Smooth muscle cell (in vitro differentiated cells): ENCODE measurements around the gene CPVL. TPM values are rescaled to one million over a fixed set of nuclear protein-coding genes. Genes with fewer than 3 reads are reported as not detected.

Experiments
- DNase-seq: peaks from one replicate; lab custom pipeline; 2025; ENCODE audit not compliant: unreplicated experiment; lab: John Stamatoyannopoulos, UW
- H2AFZ ChIP-seq: fragments of 200-600 bp; sonication (generic); 2 replicates; pipeline ENCODE4 v1.6.0; 2016; ENCODE audit warnings: antibody characterized with exemption, low read depth, mild to moderate bottlenecking
- H3F3A ChIP-seq: fragments of 200-600 bp; sonication (generic); 2 replicates; pipeline ENCODE4 v1.6.0; 2017; ENCODE audit warnings: antibody characterized with exemption, low read depth
- H3K27ac ChIP-seq: fragments of 200-600 bp; sonication (generic); 2 replicates; pipeline ENCODE4 v1.5.1; 2016; ENCODE audit warnings: low read depth, mild to moderate bottlenecking
- H3K27me3 ChIP-seq: fragments of 200-600 bp; sonication (generic); 2 replicates; pipeline ENCODE4 v1.6.1; 2016; ENCODE audit warnings: low read depth, mild to moderate bottlenecking
- H3K36me3 ChIP-seq: fragments of 200-600 bp; sonication (generic); 2 replicates; pipeline ENCODE4 v1.5.1; 2016; ENCODE audit warnings: low read depth
- H3K4me1 ChIP-seq: fragments of 200-600 bp; sonication (generic); 2 replicates; pipeline ENCODE4 v1.5.1; 2016; ENCODE audit warnings: low read depth
- H3K4me2 ChIP-seq: fragments of 200-600 bp; sonication (generic); 2 replicates; pipeline ENCODE4 v1.6.0; 2016; ENCODE audit warnings: mild to moderate bottlenecking
- H3K4me3 ChIP-seq: fragments of 200-600 bp; sonication (generic); 2 replicates; pipeline ENCODE4 v1.5.1; 2016; ENCODE audit warnings: mild to moderate bottlenecking
- H3K79me2 ChIP-seq: fragments of 200-600 bp; sonication (generic); 2 replicates; pipeline ENCODE4 v1.6.0; 2016; ENCODE audit warnings: low read depth, mild to moderate bottlenecking
- H3K9ac ChIP-seq: fragments of 200-600 bp; sonication (generic); 2 replicates; pipeline ENCODE4 v1.6.0; 2016; ENCODE audit warnings: low read depth
- H3K9me3 ChIP-seq: fragments of 200-600 bp; sonication (generic); replicated peaks from 2 replicates; pipeline ENCODE4 v1.5.1; 2016; ENCODE audit warnings: low read depth
- H4K20me1 ChIP-seq: fragments of 200-600 bp; sonication (generic); 2 replicates; pipeline ENCODE4 v1.6.0; 2016; ENCODE audit warnings: low read depth
- CTCF ChIP-seq: fragments of 200-600 bp; sonication (generic); IDR thresholded peaks from 2 replicates; pipeline ENCODE4 v1.5.1; 2017; ENCODE audit warnings: borderline replicate concordance, mild to moderate bottlenecking, antibody characterized with exemption; ENCODE audit not compliant: insufficient read depth, poor library complexity, severe bottlenecking
- WGBS: methylation state at CpG from one replicate; pipeline ENCODE4 v1.1.7; 2016; ENCODE audit warnings: low lambda C conversion rate; 5-methylcytosine and 5-hydroxymethylcytosine counted together
- polyA plus RNA-seq: library from polyadenylated mRNA; unstranded; fragments of >200 nt; fragmentation: Nextera tagmentation; extraction: Ambion mirVana; gene quantifications from 2 replicates; pipeline ENCODE4 v1.2.1, GENCODE V29; 2016
- total RNA-seq: library from RNA; depleted of rRNA; stranded (reverse); fragments of >200 nt; gene quantifications from 2 replicates; pipeline ENCODE4 v1.2.3, GENCODE V29; 2014

CPVL gene
- total and polyA plus RNA-seq, 2 experiments from 2014 or later, result 7.2 to 29.8 TPM

- Histone ChIP-seq H3K4me1 (peaks cover 46% of the 10 kb centered on the region), H3K27me3 (no peaks in the 10 kb centered on the region), H3K79me2 (no peaks in the 10 kb centered on the region), H3K4me3 (no peak overlapping the region), H3K27ac (peak overlapping the region; percentile 89), H3K4me2 (peak overlapping the region; percentile 8), H2AFZ (no peak overlapping the region), H3F3A (peaks cover 36% of the 10 kb centered on the region), H3K9ac (no peak overlapping the region), H3K9me3 (no peaks in the 10 kb centered on the region), H3K36me3 (no peaks in the 10 kb centered on the region), H4K20me1 (no peaks in the 10 kb centered on the region)
- DNase-seq, result no peak
- TF ChIP-seq CTCF, result no peak
These were observed 162.1 kb downstream of the CPVL start for GRCh38 chr7:28984217-28984616.

GRCh38 chr7:28983396-28984190 is 162.7 kb downstream of the CPVL start:
- no peak for TF ChIP-seq CTCF
- 82% methylated on average over 4 of the region's 4 CpGs for WGBS
- Histone ChIP-seq H3K36me3 (no peaks in the 10 kb centered on the region), H3F3A (peaks cover 41% of the 10 kb centered on the region), H3K9me3 (no peaks in the 10 kb centered on the region), H4K20me1 (no peaks in the 10 kb centered on the region), H3K4me3 (no peak overlapping the region), H3K27me3 (no peaks in the 10 kb centered on the region), H3K79me2 (no peaks in the 10 kb centered on the region), H2AFZ (no peak overlapping the region), H3K27ac (peak overlapping the region; percentile 89), H3K4me2 (no peak overlapping the region), H3K4me1 (peaks cover 46% of the 10 kb centered on the region), H3K9ac (no peak overlapping the region)
- DNase-seq, result no peak

GRCh38 chr7:28981161-28981465 is 165.2 kb downstream of the CPVL start:
- no peaks in the 10 kb centered on the region for H3K79me2 ChIP-seq
- peak overlapping the region; percentile 79 for H3K4me2 ChIP-seq
- no peaks in the 10 kb centered on the region for H3K27me3 ChIP-seq
- no peak overlapping the region for H3K4me3 ChIP-seq
- H4K20me1 ChIP-seq, result no peaks in the 10 kb centered on the region
- H3F3A ChIP-seq, result peaks cover 32% of the 10 kb centered on the region
- peak overlapping the region; percentile 35 for H2AFZ ChIP-seq
- 19% methylated on average over 4 of the region's 4 CpGs for WGBS
- H3K9me3 ChIP-seq, result no peaks in the 10 kb centered on the region
- no peak for TF ChIP-seq CTCF
- no peak for DNase-seq
- peaks cover 37% of the 10 kb centered on the region for H3K4me1 ChIP-seq
- peak overlapping the region; percentile 83 for H3K27ac ChIP-seq
- H3K9ac ChIP-seq, result peak overlapping the region; percentile 14
- no peaks in the 10 kb centered on the region for H3K36me3 ChIP-seq

- DNase-seq, result no peak
- TF ChIP-seq CTCF, result no peak
- H3K4me1 ChIP-seq, result peaks cover 35% of the 10 kb centered on the region
- 39% methylated on average over 8 of the region's 8 CpGs for WGBS
- H3K4me3 ChIP-seq, result no peak overlapping the region
- peak overlapping the region; percentile 83 for H3K27ac ChIP-seq
- peak overlapping the region; percentile 79 for H3K4me2 ChIP-seq
- H3K36me3 ChIP-seq, result no peaks in the 10 kb centered on the region
- peak overlapping the region; percentile 14 for H3K9ac ChIP-seq
- peak overlapping the region; percentile 21 for H2AFZ ChIP-seq
- H3K27me3 ChIP-seq, result no peaks in the 10 kb centered on the region
- no peaks in the 10 kb centered on the region for H3K9me3 ChIP-seq
- peaks cover 27% of the 10 kb centered on the region for H3F3A ChIP-seq
- no peaks in the 10 kb centered on the region for H3K79me2 ChIP-seq
- no peaks in the 10 kb centered on the region for H4K20me1 ChIP-seq
These were observed 165.7 kb downstream of the CPVL start for GRCh38 chr7:28980451-28981160.
